ENCODE data around the gene RWDD3.

RWDD3 gene

GRCh38 chr1:95233737-95234500, at the start of gene RWDD3:
Gene RWDD3 (plus strand): TSS chr1:95234210. CDS start chr1:95234231, 21 bp downstream.
- DNase-seq: peak; percentile 42 to 97 (median 89)

GRCh38 chr1:95186149-95186548, 47.9 kb upstream of the RWDD3 start:
- no peak for DNase-seq

GRCh38 chr1:95193591-95193990, 40.4 kb upstream of the RWDD3 start:
- DNase-seq: no peak

GRCh38 chr1:95195046-95195445, 39.0 kb upstream of the RWDD3 start:
- DNase-seq: peak in 1 of 14 donors; percentile 83

- DNase-seq: no peak
These were observed 38.0 kb upstream of the RWDD3 start for GRCh38 chr1:95196017-95196416.

- peak in 1 of 14 donors; percentile 58 for DNase-seq
These were observed 36.3 kb upstream of the RWDD3 start for GRCh38 chr1:95197616-95198252.

GRCh38 chr1:95201905-95202304, 32.1 kb upstream of the RWDD3 start:
- DNase-seq: no peak

GRCh38 chr1:95203908-95204437, 30.0 kb upstream of the RWDD3 start:
- no peak for DNase-seq

GRCh38 chr1:95206514-95206913, 27.5 kb upstream of the RWDD3 start:
- no peak for DNase-seq

GRCh38 chr1:95207223-95207935, 26.6 kb upstream of the RWDD3 start:
- DNase-seq: peak in 1 of 14 donors; percentile 37

- DNase-seq: no peak
These were observed 25.1 kb upstream of the RWDD3 start for GRCh38 chr1:95208876-95209275.

- no peak for DNase-seq
These were observed 24.7 kb upstream of the RWDD3 start for GRCh38 chr1:95209291-95209690.

- DNase-seq: no peak
These were observed 17.6 kb upstream of the RWDD3 start for GRCh38 chr1:95216292-95216990.

- no peak for DNase-seq
These were observed 16.6 kb upstream of the RWDD3 start for GRCh38 chr1:95217371-95217770.

- no peak for DNase-seq
These were observed 14.6 kb upstream of the RWDD3 start for GRCh38 chr1:95219407-95219806.

- no peak for DNase-seq
These were observed 12.7 kb upstream of the RWDD3 start for GRCh38 chr1:95221306-95221705.

- no peak for DNase-seq
These were observed 11.4 kb upstream of the RWDD3 start for GRCh38 chr1:95222629-95223028.

GRCh38 chr1:95223110-95223509, 10.9 kb upstream of the RWDD3 start:
- DNase-seq: no peak

- DNase-seq: no peak
These were observed 7.0 kb upstream of the RWDD3 start for GRCh38 chr1:95226781-95227660.

- DNase-seq: peak in 6 of 14 donors; percentile 6 to 27 (median 16)
These were observed 5.0 kb upstream of the RWDD3 start for GRCh38 chr1:95229037-95229436.

- DNase-seq: no peak
These were observed 4.3 kb upstream of the RWDD3 start for GRCh38 chr1:95229706-95230105.

Data from C1 segment of cervical spinal cord (tissue), 14 donors.